IPS-15b (cell line): ENCODE data around the gene CDKAL1.

Experiments
- H3K27me3 ChIP-seq: one replicate; pipeline ENCODE4 v1.6.1; 2013; ENCODE audit warnings: low read length; ENCODE audit not compliant: control insufficient read depth, insufficient read depth
- H3K36me3 ChIP-seq: one replicate; pipeline ENCODE4 v1.6.1; 2013; ENCODE audit warnings: low read length; ENCODE audit not compliant: control insufficient read depth, insufficient read depth
- H3K4me1 ChIP-seq: one replicate; pipeline ENCODE4 v1.6.1; 2013; ENCODE audit warnings: mild to moderate bottlenecking, low read length; ENCODE audit not compliant: control insufficient read depth, insufficient read depth
- H3K4me3 ChIP-seq: one replicate; pipeline ENCODE4 v1.5.1; 2013; ENCODE audit warnings: low read depth, low read length
- H3K9ac ChIP-seq: one replicate; pipeline ENCODE4 v1.6.1; 2013; ENCODE audit warnings: low read depth, mild to moderate bottlenecking, low read length
- H3K9me3 ChIP-seq: one replicate; pipeline ENCODE4 v1.6.1; 2013; ENCODE audit warnings: mild to moderate bottlenecking, low read length; ENCODE audit not compliant: control insufficient read depth, insufficient read depth

CDKAL1 gene

DNA sequence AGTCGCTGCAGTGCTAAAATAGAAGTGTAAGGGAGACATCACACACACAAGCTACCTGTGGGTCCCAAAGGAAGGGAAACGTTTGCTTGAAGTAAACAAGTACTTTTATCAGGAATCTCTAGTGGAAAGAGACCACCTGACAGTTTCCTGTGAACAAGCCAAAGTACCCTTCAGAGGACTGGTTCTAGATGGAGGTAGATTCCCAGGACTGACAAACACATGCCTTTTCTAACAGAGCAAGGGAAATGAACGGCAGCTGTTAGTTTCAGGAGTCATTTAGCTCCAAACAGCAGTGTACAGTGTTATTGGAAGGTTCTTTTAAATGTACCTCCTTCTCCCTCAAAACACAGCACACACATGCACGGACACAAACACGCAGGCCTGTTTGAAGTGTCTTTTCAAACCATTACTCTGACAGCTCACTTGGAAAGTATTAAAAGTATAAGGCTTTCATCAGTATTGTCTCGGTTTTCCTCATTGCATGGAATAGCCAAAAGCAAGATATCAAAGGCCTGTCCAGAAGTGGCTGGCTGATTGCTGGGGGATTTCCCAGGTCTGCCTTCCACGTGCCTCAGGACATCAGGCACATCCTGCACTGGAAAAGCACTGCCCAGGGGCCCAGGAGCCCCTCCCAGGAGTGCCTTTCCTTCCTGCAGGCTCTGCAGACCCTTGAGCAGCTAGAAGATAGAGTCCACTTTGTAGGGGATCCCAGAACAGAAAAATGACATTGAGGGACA is 666.0 kb downstream of the CDKAL1 start:
- H3K4me3 ChIP-seq = no peak overlapping the region

DNA sequence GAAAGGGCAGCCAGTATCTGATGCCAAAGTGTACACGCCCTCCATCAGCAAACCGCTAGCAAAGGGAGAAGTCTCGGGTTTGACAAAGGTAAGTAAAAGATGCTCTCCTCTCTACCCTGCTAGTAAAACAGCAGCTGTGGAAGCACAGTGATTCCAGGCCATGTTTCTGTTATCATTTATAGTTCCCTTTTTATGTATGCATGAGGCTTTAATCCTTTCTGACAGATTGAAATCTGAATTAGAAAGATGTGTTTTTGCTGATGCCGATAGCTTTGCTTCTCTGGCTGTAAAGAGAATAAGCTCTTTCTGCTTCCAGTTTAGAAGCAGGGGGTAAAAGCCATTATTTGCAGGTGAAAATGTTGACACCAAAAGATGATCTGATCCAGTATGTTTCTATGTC is 666.9 kb downstream of the CDKAL1 start:
- Histone ChIP-seq H3K9ac (no peak overlapping the region), H3K9me3 (no peaks in the 10 kb centered on the region), H3K27me3 (no peaks in the 10 kb centered on the region), H3K36me3 (no peaks in the 10 kb centered on the region), H3K4me3 (no peak overlapping the region), H3K4me1 (peaks cover 11% of the 10 kb centered on the region)

More for the DNA sequence above, 666.0 kb downstream of the CDKAL1 start:
- Histone ChIP-seq H3K27me3 (no peaks in the 10 kb centered on the region), H3K36me3 (no peaks in the 10 kb centered on the region), H3K4me1 (peaks cover 11% of the 10 kb centered on the region), H3K9me3 (no peaks in the 10 kb centered on the region), H3K9ac (no peak overlapping the region)

DNA sequence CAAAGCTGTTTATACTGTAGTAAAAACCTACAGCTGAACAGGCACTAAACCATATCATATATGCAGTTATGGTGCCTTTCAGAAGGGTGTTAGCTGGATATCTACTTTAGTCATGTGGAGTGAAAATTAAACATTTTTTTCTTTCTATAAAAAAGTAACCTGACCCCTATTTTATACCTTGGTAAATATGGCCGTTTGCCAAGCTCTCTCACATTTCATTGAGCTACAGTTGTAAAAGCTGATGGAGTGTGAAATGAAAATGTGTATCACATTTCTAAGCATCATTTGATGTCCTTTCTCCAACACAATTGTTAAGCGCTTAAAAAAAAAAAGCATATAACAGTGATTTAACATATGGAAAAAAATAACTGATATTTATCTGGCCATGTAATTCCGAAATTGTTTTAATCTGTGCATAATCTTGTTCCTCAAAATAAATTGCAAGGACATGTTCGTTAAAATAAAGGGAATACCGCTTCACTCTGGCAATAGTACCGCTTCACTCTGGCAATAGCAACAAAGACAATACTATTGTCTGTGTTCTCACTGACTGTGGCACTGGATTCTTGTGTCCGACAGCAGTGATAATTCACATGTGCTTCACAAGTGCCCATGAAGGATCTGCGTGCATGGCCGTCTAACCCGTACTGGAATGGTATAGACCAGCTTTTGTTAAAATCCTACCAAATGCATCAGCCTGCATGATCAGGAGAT is 667.5 kb downstream of the CDKAL1 start:
- no peaks in the 10 kb centered on the region for H3K9me3 ChIP-seq
- H3K4me1 ChIP-seq = peaks cover 11% of the 10 kb centered on the region
- H3K36me3 ChIP-seq = no peaks in the 10 kb centered on the region
- no peak overlapping the region for H3K4me3 ChIP-seq
- no peak overlapping the region for H3K9ac ChIP-seq
- no peaks in the 10 kb centered on the region for H3K27me3 ChIP-seq

DNA sequence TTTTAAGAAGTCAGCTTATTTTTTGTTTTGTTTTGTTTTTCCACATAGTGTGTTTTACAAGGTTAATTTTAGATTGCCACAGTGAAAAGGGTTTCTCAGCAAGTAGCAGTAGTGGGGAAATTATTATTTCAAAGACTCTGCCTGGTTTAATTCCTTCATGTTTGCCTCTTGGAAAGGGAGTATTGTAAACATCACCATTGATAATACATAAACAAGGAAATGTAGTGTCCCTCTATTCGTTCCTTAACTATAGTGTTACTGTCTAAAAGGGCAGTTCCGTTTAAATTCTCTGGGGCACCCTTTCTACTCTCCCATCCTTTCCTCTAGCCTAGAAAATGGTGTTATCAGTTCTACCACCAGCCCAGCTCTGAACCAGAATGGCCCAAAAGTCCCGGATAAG is 668.3 kb downstream of the CDKAL1 start:
- no peaks in the 10 kb centered on the region for H3K36me3 ChIP-seq
- no peak overlapping the region for H3K4me3 ChIP-seq
- no peaks in the 10 kb centered on the region for H3K27me3 ChIP-seq
- H3K4me1 ChIP-seq = peaks cover 11% of the 10 kb centered on the region
- no peak overlapping the region for H3K9ac ChIP-seq
- H3K9me3 ChIP-seq = no peaks in the 10 kb centered on the region

DNA sequence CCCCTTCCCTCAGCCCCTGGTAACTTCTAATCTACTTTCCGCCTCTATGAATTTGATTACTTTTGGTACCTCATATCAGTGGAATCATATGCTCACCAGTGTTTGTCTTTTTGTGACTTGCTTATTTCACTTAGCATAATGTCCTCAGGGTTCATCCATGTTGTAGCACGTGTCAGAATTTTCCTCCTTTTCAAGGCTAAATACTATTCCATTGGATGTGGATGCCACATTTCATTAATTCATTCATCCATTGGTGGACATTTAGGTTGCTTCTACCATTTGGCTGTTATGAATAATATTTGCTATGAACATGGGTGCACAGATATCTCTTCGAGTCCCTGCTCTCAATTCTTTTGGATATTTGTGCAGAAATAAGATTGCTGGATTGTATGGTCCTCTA is 670.7 kb downstream of the CDKAL1 start:
- no peaks in the 10 kb centered on the region for H3K27me3 ChIP-seq
- no peak overlapping the region for H3K9ac ChIP-seq
- no peaks in the 10 kb centered on the region for H3K36me3 ChIP-seq
- no peaks in the 10 kb centered on the region for H3K9me3 ChIP-seq
- peaks cover 6% of the 10 kb centered on the region for H3K4me1 ChIP-seq
- H3K4me3 ChIP-seq = no peak overlapping the region

GRCh38 chr6:21208081-21208795 is 674.0 kb downstream of the CDKAL1 start:
- H3K27me3 ChIP-seq = no peaks in the 10 kb centered on the region
- no peaks in the 10 kb centered on the region for H3K36me3 ChIP-seq
- no peaks in the 10 kb centered on the region for H3K9me3 ChIP-seq
- peaks cover 2% of the 10 kb centered on the region for H3K4me1 ChIP-seq
- H3K4me3 ChIP-seq = no peak overlapping the region
- H3K9ac ChIP-seq = no peak overlapping the region

GRCh38 chr6:21208796-21209186 is 674.5 kb downstream of the CDKAL1 start:
- Histone ChIP-seq H3K4me1 (peaks cover 2% of the 10 kb centered on the region), H3K36me3 (no peaks in the 10 kb centered on the region), H3K4me3 (no peak overlapping the region), H3K9me3 (no peaks in the 10 kb centered on the region), H3K9ac (no peak overlapping the region), H3K27me3 (no peaks in the 10 kb centered on the region)

GRCh38 chr6:21213492-21213891 is 679.2 kb downstream of the CDKAL1 start:
- H3K9ac ChIP-seq = no peak overlapping the region
- no peaks in the 10 kb centered on the region for H3K27me3 ChIP-seq

DNA sequence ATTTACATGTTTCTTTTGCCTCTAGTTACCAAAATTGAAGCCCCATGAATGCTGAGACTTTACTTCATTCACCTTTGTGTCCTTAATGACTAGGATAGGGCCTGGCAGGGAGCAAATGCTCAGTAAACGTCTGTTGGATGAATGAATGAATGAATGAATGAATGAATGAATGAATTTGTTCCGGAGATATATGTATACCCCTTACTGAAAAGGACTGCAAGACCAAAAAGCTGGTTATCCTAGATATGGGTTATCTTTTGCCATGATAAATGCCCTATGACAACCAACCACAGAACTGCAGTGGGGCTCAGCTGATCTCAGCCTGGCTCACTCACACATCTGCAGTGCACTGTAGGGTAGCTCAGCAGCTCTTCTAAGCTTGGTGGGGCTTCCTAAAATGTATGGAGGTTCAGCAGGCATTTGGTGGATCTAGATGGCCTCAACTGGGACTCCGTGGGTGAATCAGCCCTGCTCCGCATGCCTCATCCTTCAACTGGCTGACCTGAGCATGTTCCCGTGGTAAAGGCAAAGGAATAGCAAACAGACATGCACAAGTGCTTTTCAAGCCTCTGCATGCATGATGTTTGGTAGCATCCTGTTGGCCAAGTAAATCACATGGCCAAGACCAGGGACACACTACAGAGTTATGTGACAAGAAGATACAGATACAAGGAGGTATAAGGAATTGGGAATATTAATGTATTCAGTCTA is 680.6 kb downstream of the CDKAL1 start:
- Histone ChIP-seq H3K9me3 (no peaks in the 10 kb centered on the region), H3K9ac (no peak overlapping the region), H3K4me3 (no peak overlapping the region)

More at GRCh38 chr6:21213492-21213891, 679.2 kb downstream of the CDKAL1 start:
- Histone ChIP-seq H3K36me3 (no peaks in the 10 kb centered on the region), H3K4me3 (no peak overlapping the region), H3K4me1 (peaks cover 2% of the 10 kb centered on the region), H3K9me3 (no peaks in the 10 kb centered on the region)

DNA sequence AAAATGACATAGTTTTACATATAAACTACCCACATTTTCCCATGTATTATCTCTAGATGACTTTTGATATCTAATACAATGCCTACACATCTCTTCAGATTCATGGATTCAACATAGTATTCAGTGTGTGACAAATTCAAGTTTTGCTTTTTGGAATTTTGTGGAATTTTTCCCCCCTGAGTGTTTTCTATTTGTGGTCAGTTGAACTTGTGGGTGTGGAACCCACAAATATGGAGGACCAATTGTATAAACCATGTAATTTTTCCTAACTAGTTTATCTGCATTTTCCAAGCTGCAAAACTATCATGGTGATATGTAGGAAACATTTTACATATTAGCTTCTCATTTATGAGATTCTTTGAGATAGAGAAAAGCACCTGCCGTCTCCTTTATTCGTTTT is 685.0 kb downstream of the CDKAL1 start:
- Histone ChIP-seq H3K4me1 (peaks cover 2% of the 10 kb centered on the region), H3K9me3 (no peaks in the 10 kb centered on the region), H3K9ac (no peak overlapping the region), H3K4me3 (no peak overlapping the region), H3K27me3 (no peaks in the 10 kb centered on the region), H3K36me3 (no peaks in the 10 kb centered on the region)

More for the DNA sequence above, 680.6 kb downstream of the CDKAL1 start:
- peaks cover 2% of the 10 kb centered on the region for H3K4me1 ChIP-seq
- H3K36me3 ChIP-seq = no peaks in the 10 kb centered on the region
- H3K27me3 ChIP-seq = no peaks in the 10 kb centered on the region

- no peaks in the 10 kb centered on the region for H3K9me3 ChIP-seq
- peaks cover 2% of the 10 kb centered on the region for H3K4me1 ChIP-seq
- no peaks in the 10 kb centered on the region for H3K27me3 ChIP-seq
- H3K4me3 ChIP-seq = no peak overlapping the region
- H3K9ac ChIP-seq = no peak overlapping the region
- no peaks in the 10 kb centered on the region for H3K36me3 ChIP-seq
These were observed 685.6 kb downstream of the CDKAL1 start for GRCh38 chr6:21219856-21220255.
